ENCODE measurements around the gene HSD17B11. TPM values are rescaled to one million over a fixed set of nuclear protein-coding genes. Genes with fewer than 3 reads are reported as not detected.
A peak's percentile ranks its signal among the peaks of the same experiment; 100 is the strongest.

The HSD17B11 gene
- total RNA-seq, 1 donor from 2014 or later, result 94.5 TPM

GRCh38 chr4:87310691-87311335 lies 80.2 kb downstream of the HSD17B11 start:
- no peaks in the 10 kb centered on the region for H3K9me3 ChIP-seq
- peaks cover 12% of the 10 kb centered on the region for H3K4me1 ChIP-seq
- TF ChIP-seq CTCF (IDR thresholded peaks at IDR 0.05), result no peak
- no peak for TF ChIP-seq POLR2AphosphoS5 (IDR thresholded peaks at IDR 0.05; ENCODE audit: insufficient read depth in 1 of 2, low read depth in 1 of 2)
- TF ChIP-seq POLR2A (IDR thresholded peaks at IDR 0.05), result no peak
- H3K36me3 ChIP-seq, result no peaks in the 10 kb centered on the region
- H3K27me3 ChIP-seq, result no peaks in the 10 kb centered on the region
- H3K4me3 ChIP-seq, result no peak overlapping the region
- H3K27ac ChIP-seq, result peak overlapping the region; percentile 37
- DNase-seq (ENCODE audit: extremely low spot score in 2 of 2), result no peak
- intact Hi-C loops (cut with DNase I), result no loop called here

- DNase-seq (ENCODE audit: extremely low spot score in 2 of 2), result no peak
- Histone ChIP-seq H3K9me3 (no peaks in the 10 kb centered on the region), H3K4me3 (no peak overlapping the region), H3K36me3 (no peaks in the 10 kb centered on the region), H3K27ac (peak overlapping the region; percentile 47), H3K4me1 (peaks cover 13% of the 10 kb centered on the region), H3K27me3 (no peaks in the 10 kb centered on the region)
- TF ChIP-seq POLR2AphosphoS5 (IDR thresholded peaks at IDR 0.05; ENCODE audit: insufficient read depth in 1 of 2, low read depth in 1 of 2) (no peak), POLR2A (IDR thresholded peaks at IDR 0.05) (no peak), CTCF (IDR thresholded peaks at IDR 0.05) (no peak)
- intact Hi-C loops (cut with DNase I), result no loop called here
Measured at GRCh38 chr4:87309625-87310024, 81.4 kb downstream of the HSD17B11 start.

- no peak for DNase-seq (ENCODE audit: extremely low spot score in 2 of 2)
- Histone ChIP-seq H3K4me1 (peaks cover 20% of the 10 kb centered on the region), H3K4me3 (no peak overlapping the region), H3K27me3 (no peaks in the 10 kb centered on the region), H3K36me3 (no peaks in the 10 kb centered on the region), H3K9me3 (no peaks in the 10 kb centered on the region), H3K27ac (no peak overlapping the region)
- TF ChIP-seq POLR2AphosphoS5 (IDR thresholded peaks at IDR 0.05; ENCODE audit: insufficient read depth in 1 of 2, low read depth in 1 of 2) (no peak), POLR2A (IDR thresholded peaks at IDR 0.05) (no peak), CTCF (IDR thresholded peaks at IDR 0.05) (no peak)
- intact Hi-C loops (cut with DNase I), result no loop called here
Measured at GRCh38 chr4:87306056-87306455, 84.9 kb downstream of the HSD17B11 start.

GRCh38 chr4:87305562-87305961 lies 85.4 kb downstream of the HSD17B11 start:
- Histone ChIP-seq H3K36me3 (no peaks in the 10 kb centered on the region), H3K9me3 (no peaks in the 10 kb centered on the region), H3K27ac (no peak overlapping the region), H3K4me3 (no peak overlapping the region), H3K4me1 (peaks cover 20% of the 10 kb centered on the region), H3K27me3 (no peaks in the 10 kb centered on the region)
- intact Hi-C loops (cut with DNase I), result no loop called here
- no peak for DNase-seq (ENCODE audit: extremely low spot score in 2 of 2)
- no peak for TF ChIP-seq CTCF (IDR thresholded peaks at IDR 0.05)
- TF ChIP-seq POLR2AphosphoS5 (IDR thresholded peaks at IDR 0.05; ENCODE audit: insufficient read depth in 1 of 2, low read depth in 1 of 2), result no peak
- no peak for TF ChIP-seq POLR2A (IDR thresholded peaks at IDR 0.05)

GRCh38 chr4:87304745-87305432 lies 86.1 kb downstream of the HSD17B11 start:
- Histone ChIP-seq H3K4me3 (no peak overlapping the region), H3K4me1 (peaks cover 22% of the 10 kb centered on the region), H3K36me3 (no peaks in the 10 kb centered on the region), H3K27ac (no peak overlapping the region), H3K9me3 (no peaks in the 10 kb centered on the region), H3K27me3 (no peaks in the 10 kb centered on the region)
- intact Hi-C loops (cut with DNase I), result no loop called here
- no peak for DNase-seq (ENCODE audit: extremely low spot score in 2 of 2)
- TF ChIP-seq POLR2AphosphoS5 (IDR thresholded peaks at IDR 0.05; ENCODE audit: insufficient read depth in 1 of 2, low read depth in 1 of 2), result no peak
